ENCODE results near the gene ACVRL1.

The ACVRL1 gene

GRCh38 chr12:51917041-51917590 lies 9.8 kb downstream of the ACVRL1 start:
- DNase-seq (ENCODE audit: low spot score), result no peak

- no peak for DNase-seq (ENCODE audit: low spot score)
Measured at GRCh38 chr12:51917746-51918453, 10.6 kb downstream of the ACVRL1 start.

GRCh38 chr12:51920046-51920445 lies 12.7 kb downstream of the ACVRL1 start:
- DNase-seq (ENCODE audit: low spot score), result no peak

- no peak for DNase-seq (ENCODE audit: low spot score)
Measured at GRCh38 chr12:51921017-51921725, 13.9 kb downstream of the ACVRL1 start.

- DNase-seq (ENCODE audit: low spot score), result no peak
Measured at GRCh38 chr12:51922146-51922545, 14.8 kb downstream of the ACVRL1 start.

- no peak for DNase-seq (ENCODE audit: low spot score)
Measured at GRCh38 chr12:51922762-51923505, 15.6 kb downstream of the ACVRL1 start.

GRCh38 chr12:51923506-51924365 lies 16.4 kb downstream of the ACVRL1 start:
- no peak for DNase-seq (ENCODE audit: low spot score)

- no peak for DNase-seq (ENCODE audit: low spot score)
Measured at GRCh38 chr12:51924551-51925319, 17.4 kb downstream of the ACVRL1 start.

- no peak for DNase-seq (ENCODE audit: low spot score)
Measured at GRCh38 chr12:51925346-51926063, 18.2 kb downstream of the ACVRL1 start.

- no peak for DNase-seq (ENCODE audit: low spot score)
Measured at GRCh38 chr12:51926064-51926632, 18.8 kb downstream of the ACVRL1 start.

GRCh38 chr12:51926718-51927117 lies 19.4 kb downstream of the ACVRL1 start:
- no peak for DNase-seq (ENCODE audit: low spot score)

GRCh38 chr12:51932218-51933076 lies 25.1 kb downstream of the ACVRL1 start:
- no peak for DNase-seq (ENCODE audit: low spot score)

GRCh38 chr12:51934080-51934479 lies 26.8 kb downstream of the ACVRL1 start:
- no peak for DNase-seq (ENCODE audit: low spot score)

- no peak for DNase-seq (ENCODE audit: low spot score)
Measured at GRCh38 chr12:51937926-51938325, 30.6 kb downstream of the ACVRL1 start.

- DNase-seq (ENCODE audit: low spot score), result no peak
Measured at GRCh38 chr12:51938726-51939125, 31.4 kb downstream of the ACVRL1 start.

GRCh38 chr12:51941011-51941581 lies 33.8 kb downstream of the ACVRL1 start:
- peak; percentile 53 for DNase-seq (ENCODE audit: low spot score)

- DNase-seq (ENCODE audit: low spot score), result no peak
Measured at GRCh38 chr12:51941604-51942003, 34.3 kb downstream of the ACVRL1 start.

GRCh38 chr12:51942056-51942455 lies 34.8 kb downstream of the ACVRL1 start:
- no peak for DNase-seq (ENCODE audit: low spot score)

Measured in hepatic stellate cell (primary cell).